PC-3 (cell line): ENCODE measurements around the gene ENTPD1. TPM values are rescaled to one million over a fixed set of nuclear protein-coding genes. Genes with fewer than 3 reads are reported as not detected.
A peak's percentile ranks its signal among the peaks of the same experiment; 100 is the strongest.

ENCODE experiments used
- ATAC-seq: fragments of 200-7000 bp; cut with Tn5 transposase; 2 replicates; pipeline ENCODE4 v1.9.1; 2020; ENCODE audit warnings: mild to moderate bottlenecking, moderate library complexity
- BruUV-seq: library from RNA; stranded (reverse); fragments of 400-500 nt; replicated peaks from 2 replicates; lab custom pipeline; 2021; lab: Mats Ljungman, UMichigan
- CTCF ChIA-PET: fragments of 300-600 bp; sonication (Branson Sonifier 250); formaldehyde crosslinking; loops from one replicate; lab custom pipeline; 2022; ENCODE audit warnings: antibody characterized with exemption; lab: Charles Lee
- POLR2A ChIA-PET: fragments of 300-600 bp; sonication (Branson Sonifier 250); formaldehyde crosslinking; loops from one replicate; lab custom pipeline; 2022; ENCODE audit warnings: antibody characterized with exemption; ENCODE audit not compliant: unreplicated experiment; lab: Charles Lee
- DNase-seq: peaks from one replicate; pipeline ENCODE4 v3.0.0-alpha.2; 2015
- H2AFZ ChIP-seq: fragments of 300-600 bp; sonication (generic); 2 replicates; pipeline ENCODE4 v1.6.0; 2016; ENCODE audit warnings: antibody characterized with exemption, low read length
- H3F3A ChIP-seq: fragments of 300-600 bp; sonication (generic); one replicate; pipeline ENCODE4 v1.6.0; 2017; ENCODE audit warnings: antibody characterized with exemption, low read length, control low read depth, mild to moderate bottlenecking; ENCODE audit not compliant: unreplicated experiment
- H3K27ac ChIP-seq: fragments of 300-600 bp; sonication (generic); 2 replicates; pipeline ENCODE4 v1.5.1; 2016; ENCODE audit warnings: mild to moderate bottlenecking, low read length
- H3K27me3 ChIP-seq: fragments of 300-600 bp; sonication (generic); 2 replicates; pipeline ENCODE4 v1.6.1; 2016; ENCODE audit warnings: low read length, mixed read lengths
- H3K36me3 ChIP-seq: fragments of 300-600 bp; sonication (generic); 2 replicates; pipeline ENCODE4 v1.6.1; 2016; ENCODE audit warnings: low read depth, mixed run types, low read length, mixed read lengths
- H3K4me1 ChIP-seq: fragments of 300-600 bp; sonication (generic); 2 replicates; pipeline ENCODE4 v1.5.1; 2016; ENCODE audit warnings: low read length; ENCODE audit not compliant: insufficient read depth
- H3K4me2 ChIP-seq: fragments of 300-600 bp; sonication (generic); 2 replicates; pipeline ENCODE4 v1.6.0; 2016; ENCODE audit warnings: low read length
- H3K4me3 ChIP-seq: fragments of 300-600 bp; sonication (generic); 2 replicates; pipeline ENCODE4 v1.5.1; 2016; ENCODE audit warnings: mild to moderate bottlenecking, low read length, mixed read lengths
- H3K79me2 ChIP-seq: fragments of 300-600 bp; sonication (generic); 2 replicates; pipeline ENCODE4 v1.6.1; 2017; ENCODE audit warnings: low read length, mixed read lengths
- H3K9ac ChIP-seq: fragments of 300-600 bp; sonication (generic); 2 replicates; pipeline ENCODE4 v1.6.0; 2016; ENCODE audit warnings: mild to moderate bottlenecking, low read length
- H3K9me2 ChIP-seq: fragments of 300-600 bp; sonication (generic); replicated peaks from 2 replicates; pipeline ENCODE4 v1.6.1; 2016; ENCODE audit warnings: mixed run types, low read length, mixed read lengths
- H3K9me3 ChIP-seq: fragments of 300-600 bp; sonication (generic); 2 replicates; pipeline ENCODE4 v1.6.1; 2016; ENCODE audit warnings: low read length, mixed read lengths
- H4K20me1 ChIP-seq: fragments of 300-600 bp; sonication (generic); 2 replicates; pipeline ENCODE4 v1.6.1; 2016; ENCODE audit warnings: low read length, mixed read lengths
- CTCF ChIP-seq: fragments of 300-600 bp; sonication (generic); conservative IDR thresholded peaks from 2 replicates; pipeline ENCODE4 v1.5.1; 2017; ENCODE audit warnings: antibody characterized with exemption, low read depth, mild to moderate bottlenecking, low read length
- EZH2 ChIP-seq: fragments of 300-600 bp; sonication (generic); IDR thresholded peaks from one replicate; pipeline ENCODE4 v1.6.1; 2017; ENCODE audit warnings: antibody characterized with exemption, mild to moderate bottlenecking, low read length; ENCODE audit not compliant: unreplicated experiment
- EZH2phosphoT487 ChIP-seq: fragments of 300-600 bp; sonication (generic); IDR thresholded peaks from 2 replicates; pipeline ENCODE4 v1.6.1; 2018; ENCODE audit warnings: mild to moderate bottlenecking, antibody characterized with exemption, low read length, borderline replicate concordance
- intact Hi-C: fragments of 100-400 bp; cut with micrococcal nuclease; formaldehyde crosslinking; loops from 2 replicates; pipeline ENCODE4 v1.9.0; 2023
- total RNA-seq: library from RNA; depleted of rRNA; stranded (reverse); fragments of >200 nt; gene quantifications from 2 replicates; pipeline ENCODE4 v1.2.3, GENCODE V29; 2014

Gene ENTPD1
- total RNA-seq, 1 experiment from 2014 or later, result not detected

DNA sequence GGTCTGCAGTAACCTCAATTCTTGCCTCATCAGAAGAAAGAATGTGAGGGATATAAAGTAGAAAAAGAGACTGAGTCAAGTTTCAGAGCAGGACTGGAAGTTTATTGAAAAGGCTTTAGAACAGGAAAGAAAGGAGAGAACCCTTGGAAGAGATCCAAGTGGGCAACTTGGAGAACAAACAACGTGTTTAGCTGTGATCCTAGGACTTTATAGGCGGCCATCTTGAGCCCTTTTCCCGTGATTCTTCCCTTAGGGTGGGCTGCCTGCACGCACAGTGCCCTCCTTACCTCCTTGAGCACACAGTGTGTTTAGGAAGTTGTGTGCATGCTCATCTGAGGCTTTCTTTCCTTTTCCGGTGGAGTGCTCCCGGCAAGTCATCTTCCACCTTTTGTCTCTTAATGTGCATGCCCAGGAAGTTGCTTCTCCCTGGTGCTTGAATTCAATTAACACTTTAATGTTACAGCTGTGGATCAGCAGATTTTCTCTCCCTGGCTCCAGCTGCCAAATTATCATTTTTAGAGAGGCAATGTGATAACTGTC lies 59.8 kb downstream of the ENTPD1 start:
- Histone ChIP-seq H3K27ac (no peak overlapping the region), H3K27me3 (no peaks in the 10 kb centered on the region), H2AFZ (no peak overlapping the region), H3K4me3 (no peak overlapping the region), H3K9ac (no peak overlapping the region), H3K9me2 (no peaks in the 10 kb centered on the region), H3K4me1 (no peaks in the 10 kb centered on the region; the same call in 1 of the 2 replicates), H3K4me2 (no peak overlapping the region), H3K79me2 (no peaks in the 10 kb centered on the region), H3K9me3 (no peaks in the 10 kb centered on the region), H3F3A (no peaks in the 10 kb centered on the region), H3K36me3 (no peaks in the 10 kb centered on the region), H4K20me1 (no peaks in the 10 kb centered on the region)
- TF ChIP-seq EZH2phosphoT487 (no peak), CTCF (no peak), EZH2 (no peak)
- no TSS peak for BruUV-seq
- CTCF ChIA-PET, result no interaction called here
- ATAC-seq (no peak), DNase-seq (no peak)
- POLR2A ChIA-PET, result no interaction called here
- intact Hi-C loops, result no loop called here

- intact Hi-C loops, result no loop called here
- Histone ChIP-seq H3K9me3 (no peaks in the 10 kb centered on the region), H3K4me3 (no peak overlapping the region), H3K79me2 (no peaks in the 10 kb centered on the region), H3K27ac (no peak overlapping the region), H2AFZ (no peak overlapping the region), H3K4me1 (no peaks in the 10 kb centered on the region; the same call in 1 of the 2 replicates), H3K9ac (no peak overlapping the region), H4K20me1 (no peaks in the 10 kb centered on the region), H3K4me2 (no peak overlapping the region), H3K9me2 (no peaks in the 10 kb centered on the region), H3K27me3 (no peaks in the 10 kb centered on the region), H3F3A (no peaks in the 10 kb centered on the region), H3K36me3 (no peaks in the 10 kb centered on the region)
- ATAC-seq, result no peak
- POLR2A ChIA-PET, result no interaction called here
- CTCF ChIA-PET, result no interaction called here
- no peak for DNase-seq
- TF ChIP-seq CTCF, result no peak
- TF ChIP-seq EZH2, result no peak
- no peak for TF ChIP-seq EZH2phosphoT487
- no TSS peak for BruUV-seq
Measured at GRCh38 chr10:95818010-95818409, 62.0 kb downstream of the ENTPD1 start.

- TF ChIP-seq EZH2phosphoT487, result no peak
- ATAC-seq, result peak; percentile 45; the same call in 1 of the 2 replicates
- no peaks in the 10 kb centered on the region for H3K9me2 ChIP-seq
- BruUV-seq, result no TSS peak
- intact Hi-C loops, result no loop called here
- H4K20me1 ChIP-seq, result no peaks in the 10 kb centered on the region
- H2AFZ ChIP-seq, result no peak overlapping the region
- ChIA-PET POLR2A (no interaction called here), CTCF (no interaction called here)
- no peak overlapping the region for H3K4me2 ChIP-seq
- no peaks in the 10 kb centered on the region for H3F3A ChIP-seq
- H3K36me3 ChIP-seq, result no peaks in the 10 kb centered on the region
- H3K9ac ChIP-seq, result no peak overlapping the region
- H3K4me1 ChIP-seq, result no peaks in the 10 kb centered on the region; the same call in 1 of the 2 replicates
- no peaks in the 10 kb centered on the region for H3K9me3 ChIP-seq
- no peak overlapping the region for H3K4me3 ChIP-seq
- H3K27me3 ChIP-seq, result no peaks in the 10 kb centered on the region
- DNase-seq, result peak; percentile 73
- no peaks in the 10 kb centered on the region for H3K79me2 ChIP-seq
- no peak overlapping the region for H3K27ac ChIP-seq
Measured at GRCh38 chr10:95818668-95819067, 62.7 kb downstream of the ENTPD1 start.
